ENCODE results near the gene CLEC2A.

Gene CLEC2A

DNA sequence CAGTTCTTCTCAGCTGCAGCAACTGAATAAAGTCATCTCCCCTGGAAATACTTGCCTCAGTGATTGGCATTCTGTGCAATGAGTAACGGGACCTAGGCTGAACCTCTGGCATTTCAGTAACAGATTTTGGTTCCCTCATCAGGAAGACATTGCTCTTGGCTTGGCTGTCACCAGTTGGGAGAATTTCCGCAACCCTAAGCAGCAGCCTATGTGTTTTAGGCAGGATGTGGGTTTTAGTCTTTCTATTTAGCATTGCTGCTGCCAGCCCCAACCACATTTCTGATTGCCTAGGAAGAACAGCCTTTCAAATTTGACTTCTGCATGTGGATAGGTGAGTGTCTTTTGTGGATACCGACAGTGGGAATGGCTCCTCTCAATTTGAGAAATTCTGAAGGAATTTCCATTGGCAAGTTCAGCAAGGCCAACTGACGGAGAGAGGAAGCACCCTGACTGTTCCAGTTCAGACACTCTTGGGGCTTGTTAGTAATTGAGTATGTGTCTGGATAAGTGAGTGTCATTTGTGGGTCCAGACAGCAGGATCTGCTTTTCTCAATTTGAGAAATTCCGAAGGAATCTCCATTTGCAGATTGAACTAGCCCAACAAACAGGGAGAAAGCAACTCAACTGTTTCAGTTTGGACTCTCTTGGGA, 19.0 kb upstream of the CLEC2A start:
- no peak for DNase-seq (ENCODE audit: low spot score in 2 of 2)
- peaks cover 22% of the 10 kb centered on the region for H3K4me1 Mint-ChIP-seq
- no peak overlapping the region for H3K27ac Mint-ChIP-seq
- no peaks in the 10 kb centered on the region for H3K9me3 Mint-ChIP-seq
- no peaks in the 10 kb centered on the region for H3K36me3 Mint-ChIP-seq
- no peak for ATAC-seq (ENCODE audit: low read depth)
- H3K27me3 Mint-ChIP-seq: no peaks in the 10 kb centered on the region
- H3K4me3 Mint-ChIP-seq: no peak overlapping the region

DNA sequence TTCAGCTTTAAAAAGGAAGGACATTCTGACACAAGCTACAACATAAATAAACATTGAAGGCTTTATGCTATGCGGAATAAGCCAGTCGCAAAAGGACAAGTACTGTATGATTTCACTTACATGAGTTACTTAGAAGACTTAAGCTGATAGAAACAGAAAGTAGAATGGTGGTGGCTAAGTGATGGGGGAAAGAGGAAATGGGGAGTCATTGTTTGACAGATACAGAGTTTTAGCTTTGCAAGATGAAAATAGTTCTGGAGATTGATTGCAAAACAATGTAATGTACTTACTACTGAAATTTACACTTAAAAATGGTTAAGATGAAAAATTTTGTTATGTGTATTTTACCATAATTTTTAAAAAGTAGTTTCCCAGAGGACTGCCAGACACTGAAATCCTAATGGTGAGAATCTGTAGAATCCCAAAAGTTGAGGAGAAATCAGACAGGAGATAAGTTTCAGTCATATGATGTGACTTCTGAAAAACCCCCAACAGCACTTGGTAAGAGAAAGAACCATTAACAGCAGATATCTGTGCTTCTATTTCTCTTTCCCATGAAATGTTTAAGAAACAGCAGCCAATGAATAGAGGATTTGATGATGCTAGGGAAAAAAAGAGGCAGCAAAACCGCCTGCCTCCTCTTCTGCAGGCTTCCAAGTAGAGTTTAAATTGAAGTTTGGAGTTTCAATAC, 16.6 kb upstream of the CLEC2A start:
- peak overlapping the region; percentile 21 for H3K4me3 Mint-ChIP-seq
- peaks cover 27% of the 10 kb centered on the region for H3K4me1 Mint-ChIP-seq
- ATAC-seq (ENCODE audit: low read depth) (peak; percentile 96), DNase-seq (ENCODE audit: low spot score in 2 of 2) (peak in 1 of 2 donors; percentile 45)
- no peaks in the 10 kb centered on the region for H3K9me3 Mint-ChIP-seq
- H3K27me3 Mint-ChIP-seq: no peaks in the 10 kb centered on the region
- H3K36me3 Mint-ChIP-seq: no peaks in the 10 kb centered on the region
- peak overlapping the region; percentile 3 for H3K27ac Mint-ChIP-seq

DNA sequence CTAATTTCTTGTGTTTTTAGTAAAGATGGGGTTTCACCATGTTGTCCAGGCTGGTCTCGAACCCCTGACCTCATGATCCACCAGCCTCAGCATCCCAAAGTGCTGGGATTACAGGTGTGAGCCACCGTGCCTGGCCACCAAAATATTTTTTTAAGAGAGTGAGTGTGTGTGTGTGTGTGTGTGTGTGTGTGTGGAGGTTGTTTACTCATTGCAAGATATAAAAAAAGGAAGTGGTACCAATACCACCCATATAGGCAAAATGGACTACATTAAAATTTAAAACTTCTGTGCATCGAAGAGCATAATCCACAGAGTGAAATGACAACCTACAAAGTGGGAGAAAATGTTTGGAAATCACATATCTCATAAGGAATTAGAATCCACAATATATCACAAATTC, 15.5 kb upstream of the CLEC2A start:
- Mint-ChIP-seq H3K27me3 (no peaks in the 10 kb centered on the region), H3K4me1 (peaks cover 29% of the 10 kb centered on the region), H3K4me3 (peak overlapping the region; percentile 27), H3K36me3 (no peaks in the 10 kb centered on the region), H3K27ac (peak overlapping the region; percentile 77), H3K9me3 (no peaks in the 10 kb centered on the region)
- ATAC-seq (ENCODE audit: low read depth) (peak; percentile 18), DNase-seq (ENCODE audit: low spot score in 2 of 2) (peak in 1 of 2 donors; percentile 36)

- no peaks in the 10 kb centered on the region for H3K36me3 Mint-ChIP-seq
- no peak overlapping the region for H3K27ac Mint-ChIP-seq
- peaks cover 3% of the 10 kb centered on the region for H3K27me3 Mint-ChIP-seq
- DNase-seq (ENCODE audit: low spot score in 2 of 2) (no peak), ATAC-seq (ENCODE audit: low read depth) (no peak)
- no peak overlapping the region for H3K4me3 Mint-ChIP-seq
- H3K4me1 Mint-ChIP-seq: peaks cover 20% of the 10 kb centered on the region
- no peaks in the 10 kb centered on the region for H3K9me3 Mint-ChIP-seq
Observed at GRCh38 chr12:9944391-9944790, 12.2 kb upstream of the CLEC2A start.

DNA sequence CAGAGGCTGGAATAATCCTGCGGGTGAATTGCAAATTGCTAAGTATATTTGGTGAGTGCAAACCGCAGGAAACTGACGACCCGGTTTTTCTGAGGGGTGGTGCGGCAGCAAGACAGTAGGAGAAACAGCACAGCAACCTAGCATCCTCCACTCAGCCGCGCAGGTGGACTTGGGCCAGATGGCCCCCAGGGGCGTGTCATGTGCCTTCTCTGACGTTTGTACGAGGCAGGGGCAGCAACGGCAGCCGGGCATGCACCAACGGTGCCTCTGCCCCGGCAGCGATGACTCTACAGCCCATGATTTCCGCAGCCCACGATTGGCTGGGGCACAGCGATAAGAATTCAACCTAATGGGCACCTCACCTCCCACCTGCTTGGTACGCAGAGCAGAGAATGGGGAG, 11.1 kb upstream of the CLEC2A start:
- Mint-ChIP-seq H3K27ac (no peak overlapping the region), H3K4me1 (peaks cover 16% of the 10 kb centered on the region), H3K36me3 (no peaks in the 10 kb centered on the region), H3K27me3 (peaks cover 3% of the 10 kb centered on the region), H3K4me3 (peak overlapping the region; percentile 52), H3K9me3 (no peaks in the 10 kb centered on the region)
- ATAC-seq (ENCODE audit: low read depth) (peak; percentile 77), DNase-seq (ENCODE audit: low spot score in 2 of 2) (no peak)

GRCh38 chr12:9941838-9942237, 9.7 kb upstream of the CLEC2A start:
- DNase-seq (ENCODE audit: low spot score in 2 of 2): no peak
- H3K27ac Mint-ChIP-seq: no peak overlapping the region
- no peaks in the 10 kb centered on the region for H3K36me3 Mint-ChIP-seq
- no peaks in the 10 kb centered on the region for H3K9me3 Mint-ChIP-seq
- H3K4me3 Mint-ChIP-seq: no peak overlapping the region
- H3K4me1 Mint-ChIP-seq: peaks cover 9% of the 10 kb centered on the region
- no peak for ATAC-seq (ENCODE audit: low read depth)
- peaks cover 3% of the 10 kb centered on the region for H3K27me3 Mint-ChIP-seq

GRCh38 chr12:9940375-9940774, 8.2 kb upstream of the CLEC2A start:
- Mint-ChIP-seq H3K4me3 (no peak overlapping the region), H3K9me3 (no peaks in the 10 kb centered on the region), H3K4me1 (peaks cover 9% of the 10 kb centered on the region), H3K36me3 (no peaks in the 10 kb centered on the region), H3K27me3 (peaks cover 3% of the 10 kb centered on the region), H3K27ac (no peak overlapping the region)
- ATAC-seq (ENCODE audit: low read depth): no peak
- no peak for DNase-seq (ENCODE audit: low spot score in 2 of 2)

DNA sequence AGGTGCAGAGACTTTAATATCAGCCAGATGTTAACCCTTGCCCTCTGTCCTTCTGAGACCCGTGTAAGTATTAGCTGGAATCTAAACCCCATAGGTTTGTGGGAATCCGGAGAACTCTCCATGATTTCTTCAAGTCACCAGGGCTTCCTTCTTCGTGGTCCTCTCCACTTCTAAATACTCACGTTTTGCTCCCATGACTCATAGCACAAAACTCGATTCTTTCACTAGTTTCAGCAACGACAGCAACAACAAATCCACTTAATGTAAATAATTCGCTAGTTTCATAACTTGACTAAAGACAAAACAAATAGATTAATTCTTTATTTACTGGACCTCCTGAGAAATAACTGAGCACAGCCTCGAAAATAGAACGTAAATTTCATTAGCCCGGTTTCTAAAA, 4.4 kb upstream of the CLEC2A start:
- DNase-seq (ENCODE audit: low spot score in 2 of 2): no peak
- Mint-ChIP-seq H3K27me3 (peaks cover 16% of the 10 kb centered on the region), H3K4me3 (no peak overlapping the region), H3K4me1 (peaks cover 2% of the 10 kb centered on the region), H3K36me3 (no peaks in the 10 kb centered on the region), H3K9me3 (no peaks in the 10 kb centered on the region), H3K27ac (no peak overlapping the region)
- no peak for ATAC-seq (ENCODE audit: low read depth)

DNA sequence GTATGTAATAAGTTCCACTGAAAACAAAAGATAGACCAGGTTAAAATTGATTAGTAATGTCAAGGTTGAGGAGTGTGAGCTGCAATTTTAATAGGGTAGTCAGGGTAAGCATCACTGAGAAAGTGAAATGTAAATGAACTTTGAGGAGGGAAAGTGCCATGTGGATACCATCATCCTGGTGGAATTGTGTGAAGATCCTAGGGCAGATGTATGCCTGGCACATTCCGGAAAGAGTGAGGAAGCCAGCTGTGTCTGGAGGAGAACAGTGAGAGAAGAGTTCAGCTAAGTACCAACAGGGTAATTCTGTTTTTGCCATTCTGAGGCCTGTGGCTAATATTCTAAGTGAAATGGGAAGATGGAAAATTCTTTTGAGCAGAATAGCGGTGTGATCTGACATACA, 2.9 kb upstream of the CLEC2A start:
- no peaks in the 10 kb centered on the region for H3K36me3 Mint-ChIP-seq
- ATAC-seq (ENCODE audit: low read depth) (no peak), DNase-seq (ENCODE audit: low spot score in 2 of 2) (no peak)
- H3K9me3 Mint-ChIP-seq: no peaks in the 10 kb centered on the region
- H3K27me3 Mint-ChIP-seq: peaks cover 14% of the 10 kb centered on the region
- H3K4me3 Mint-ChIP-seq: no peak overlapping the region
- H3K4me1 Mint-ChIP-seq: no peaks in the 10 kb centered on the region
- H3K27ac Mint-ChIP-seq: no peak overlapping the region

DNA sequence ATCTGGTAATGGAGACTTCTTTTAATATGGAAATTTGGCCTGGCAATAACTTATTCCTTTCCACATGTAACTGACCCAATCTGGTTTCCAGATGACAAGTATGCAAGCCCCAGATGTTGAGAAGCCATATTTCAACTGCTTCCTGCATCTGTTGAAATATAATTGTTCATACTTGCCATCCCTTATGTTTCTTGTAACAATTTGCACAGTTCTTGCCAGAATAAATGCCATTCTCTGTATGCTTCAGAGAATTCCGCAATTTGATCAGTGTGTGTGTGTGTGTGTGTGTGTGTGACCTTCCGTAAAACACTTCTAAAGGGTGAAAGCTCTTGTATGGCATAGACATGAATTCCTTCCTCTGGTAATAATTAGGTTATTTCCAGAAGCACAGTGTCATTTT, 1.8 kb upstream of the CLEC2A start:
- peaks cover 14% of the 10 kb centered on the region for H3K27me3 Mint-ChIP-seq
- H3K9me3 Mint-ChIP-seq: no peaks in the 10 kb centered on the region
- H3K27ac Mint-ChIP-seq: no peak overlapping the region
- DNase-seq (ENCODE audit: low spot score in 2 of 2): no peak
- H3K36me3 Mint-ChIP-seq: no peaks in the 10 kb centered on the region
- no peaks in the 10 kb centered on the region for H3K4me1 Mint-ChIP-seq
- no peak for ATAC-seq (ENCODE audit: low read depth)
- H3K4me3 Mint-ChIP-seq: no peak overlapping the region

GRCh38 chr12:9931245-9931644, 925 bp downstream of the CLEC2A start:
- no peak for DNase-seq (ENCODE audit: low spot score in 2 of 2)
- H3K4me1 Mint-ChIP-seq: no peaks in the 10 kb centered on the region
- no peak overlapping the region for H3K27ac Mint-ChIP-seq
- no peaks in the 10 kb centered on the region for H3K9me3 Mint-ChIP-seq
- no peaks in the 10 kb centered on the region for H3K36me3 Mint-ChIP-seq
- ATAC-seq (ENCODE audit: low read depth): no peak
- no peak overlapping the region for H3K4me3 Mint-ChIP-seq
- H3K27me3 Mint-ChIP-seq: peaks cover 19% of the 10 kb centered on the region

- ATAC-seq (ENCODE audit: low read depth) (no peak), DNase-seq (ENCODE audit: low spot score in 2 of 2) (no peak)
- Mint-ChIP-seq H3K4me3 (no peak overlapping the region), H3K27ac (no peak overlapping the region), H3K9me3 (no peaks in the 10 kb centered on the region), H3K27me3 (peaks cover 14% of the 10 kb centered on the region), H3K36me3 (no peaks in the 10 kb centered on the region), H3K4me1 (peaks cover 4% of the 10 kb centered on the region)
Observed at GRCh38 chr12:9928607-9929006, 3.6 kb downstream of the CLEC2A start.

DNA sequence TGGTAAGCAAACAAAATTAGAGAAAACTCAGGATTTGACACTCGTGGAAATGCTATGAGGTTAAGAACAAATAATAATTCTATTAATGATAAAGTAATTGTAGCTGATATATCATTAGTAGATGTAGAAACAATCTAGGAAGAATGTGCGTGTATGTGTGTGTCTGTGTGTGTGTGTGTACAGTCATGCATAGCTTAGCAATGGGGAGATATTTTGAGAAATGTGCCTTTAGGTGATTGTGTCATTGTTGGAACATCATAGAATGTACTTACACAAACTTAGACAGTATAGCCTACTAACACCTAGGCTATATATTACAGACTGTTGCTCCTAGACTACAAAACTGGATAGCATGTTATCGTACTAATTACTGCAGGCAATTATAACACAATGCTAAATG, 5.3 kb downstream of the CLEC2A start:
- no peak overlapping the region for H3K4me3 Mint-ChIP-seq
- peaks cover 8% of the 10 kb centered on the region for H3K27me3 Mint-ChIP-seq
- H3K27ac Mint-ChIP-seq: no peak overlapping the region
- H3K9me3 Mint-ChIP-seq: no peaks in the 10 kb centered on the region
- DNase-seq (ENCODE audit: low spot score in 2 of 2): no peak
- ATAC-seq (ENCODE audit: low read depth): no peak
- no peaks in the 10 kb centered on the region for H3K36me3 Mint-ChIP-seq
- H3K4me1 Mint-ChIP-seq: peaks cover 4% of the 10 kb centered on the region

GRCh38 chr12:9925705-9926393, 6.3 kb downstream of the CLEC2A start:
- peak; percentile 53 for ATAC-seq (ENCODE audit: low read depth)
- H3K27ac Mint-ChIP-seq: no peak overlapping the region
- peak overlapping the region; percentile 76 for H3K4me3 Mint-ChIP-seq
- peaks cover 4% of the 10 kb centered on the region for H3K4me1 Mint-ChIP-seq
- peaks cover 8% of the 10 kb centered on the region for H3K27me3 Mint-ChIP-seq
- H3K9me3 Mint-ChIP-seq: no peaks in the 10 kb centered on the region
- no peaks in the 10 kb centered on the region for H3K36me3 Mint-ChIP-seq
- DNase-seq (ENCODE audit: low spot score in 2 of 2): peak in 1 of 2 donors; percentile 20

Measured in memory B cell (primary cell).